GM18520 (cell line): ENCODE results near the gene COL17A1.

Source experiments
- ATAC-seq: cut with Tn5 transposase; IDR thresholded peaks from one replicate; pipeline ENCODE4 v1.9.1; 2021; ENCODE audit not compliant: unreplicated experiment

The COL17A1 gene

DNA sequence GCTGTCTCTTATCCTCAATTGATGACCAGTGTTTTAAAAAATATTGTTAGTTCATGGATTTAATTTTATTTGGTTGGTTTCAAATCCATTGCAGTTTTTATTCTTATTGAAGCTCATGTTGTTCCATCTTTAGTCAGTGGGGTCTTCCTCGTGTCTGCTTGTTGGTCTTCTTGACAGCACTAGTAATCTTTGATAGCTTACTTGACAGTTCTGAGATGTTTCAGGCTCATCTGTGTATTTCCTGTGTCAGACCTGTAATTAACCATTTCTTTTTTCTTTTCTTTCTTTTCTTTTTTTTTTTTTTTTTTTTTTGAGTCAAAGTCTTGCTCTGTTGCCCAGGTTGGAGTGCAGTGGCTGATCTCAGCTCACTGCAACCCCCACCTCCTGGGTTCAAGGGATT is 90.5 kb downstream of the COL17A1 start:
- ATAC-seq: no peak

DNA sequence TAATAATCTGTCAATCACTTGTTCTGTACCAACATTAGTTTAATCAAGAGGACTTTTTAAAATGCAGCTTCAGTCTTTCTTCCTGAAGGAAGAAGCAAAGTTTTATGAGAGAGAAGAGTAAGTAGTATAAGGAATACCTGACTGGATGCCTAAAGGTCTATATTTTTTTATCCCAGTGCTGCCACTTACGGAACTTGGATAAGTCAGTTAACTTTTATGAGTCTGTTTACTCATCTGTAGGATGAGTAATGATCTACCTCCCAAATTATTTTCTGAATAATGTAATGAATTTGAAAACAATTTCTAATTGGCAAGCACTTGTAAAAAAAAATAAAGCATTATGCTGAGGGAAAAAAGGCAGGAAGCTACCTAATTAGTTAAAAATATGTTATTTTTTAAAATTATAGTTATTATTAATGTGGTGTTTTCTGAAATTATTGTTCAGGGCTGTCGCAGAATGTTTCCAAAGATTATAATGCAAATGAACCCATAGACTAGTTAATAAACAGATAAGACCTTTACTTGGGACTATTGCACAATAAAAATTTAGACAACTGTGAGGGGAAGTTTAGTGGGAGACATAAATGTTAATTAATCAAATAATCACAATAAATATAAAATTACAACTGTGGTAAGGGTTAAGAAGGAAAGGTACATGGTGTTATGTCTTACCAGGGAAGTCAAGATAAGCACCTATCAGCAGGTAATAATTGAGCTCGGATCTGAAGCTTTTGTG is 94.1 kb downstream of the COL17A1 start:
- no peak for ATAC-seq

DNA sequence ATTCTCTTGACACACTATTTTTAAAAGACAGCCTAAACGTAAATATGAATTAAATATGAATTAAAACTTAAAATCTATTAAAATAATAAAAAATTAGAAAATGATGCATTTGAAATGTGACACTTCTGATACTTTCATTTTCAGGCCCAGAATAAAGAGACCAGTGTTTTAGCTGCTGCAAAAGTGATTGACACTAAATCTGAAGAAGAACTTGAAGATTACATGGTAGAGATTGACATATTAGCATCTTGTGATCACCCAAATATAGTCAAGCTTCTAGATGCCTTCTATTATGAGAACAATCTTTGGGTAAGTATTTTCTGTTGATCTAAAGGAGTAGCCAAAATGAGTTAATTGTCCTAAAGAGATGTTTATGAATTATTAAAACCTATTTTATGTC is 95.1 kb downstream of the COL17A1 start:
- no peak for ATAC-seq

GRCh38 chr10:103990121-103990520 is 95.6 kb downstream of the COL17A1 start:
- no peak for ATAC-seq

GRCh38 chr10:103986360-103986759 is 99.3 kb downstream of the COL17A1 start:
- no peak for ATAC-seq

DNA sequence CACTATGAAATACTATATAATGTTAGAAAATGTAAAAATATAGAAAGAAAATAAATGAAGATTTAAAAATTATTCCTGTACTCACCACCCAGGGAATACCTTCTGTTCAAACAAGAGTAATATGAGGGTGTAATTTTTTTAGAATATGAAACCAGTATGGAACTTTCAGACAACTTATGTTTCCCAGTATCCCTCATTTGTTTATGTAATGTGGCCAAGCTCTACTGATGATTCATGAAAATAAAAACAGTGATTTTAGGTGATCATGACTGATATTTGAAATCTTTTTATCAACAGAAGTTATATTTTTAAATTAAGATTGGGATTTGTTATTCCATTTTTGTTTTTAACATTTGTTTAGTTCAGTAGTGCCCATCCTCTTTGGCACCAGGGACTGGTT is 100.0 kb downstream of the COL17A1 start:
- ATAC-seq: no peak

DNA sequence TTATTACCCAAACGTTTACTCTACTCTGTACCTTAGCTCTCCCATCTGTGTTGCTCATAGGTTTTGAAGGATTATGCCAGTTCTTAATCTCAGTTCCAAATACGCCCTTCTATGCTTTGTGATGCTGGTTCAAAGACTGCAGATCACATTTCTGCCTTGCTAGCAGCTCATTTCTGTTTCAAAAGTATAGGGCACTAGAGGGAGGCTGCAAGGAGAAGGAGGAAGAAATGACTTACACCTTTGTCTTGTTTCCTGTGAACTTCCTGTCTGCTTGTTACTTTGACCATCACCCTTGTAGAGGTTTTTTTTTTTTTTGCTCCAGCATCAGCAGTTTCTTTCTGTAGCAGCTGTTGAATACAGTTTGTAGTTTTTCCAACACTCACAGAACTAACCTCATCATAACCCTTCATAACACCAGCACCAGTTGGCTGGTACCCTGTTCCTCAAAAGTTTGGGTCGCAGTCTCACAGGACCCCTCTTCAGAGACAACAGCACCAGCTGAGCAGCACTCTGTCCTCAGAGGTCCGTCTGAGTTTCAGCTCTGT is 102.2 kb downstream of the COL17A1 start:
- ATAC-seq: peak; percentile 89

DNA sequence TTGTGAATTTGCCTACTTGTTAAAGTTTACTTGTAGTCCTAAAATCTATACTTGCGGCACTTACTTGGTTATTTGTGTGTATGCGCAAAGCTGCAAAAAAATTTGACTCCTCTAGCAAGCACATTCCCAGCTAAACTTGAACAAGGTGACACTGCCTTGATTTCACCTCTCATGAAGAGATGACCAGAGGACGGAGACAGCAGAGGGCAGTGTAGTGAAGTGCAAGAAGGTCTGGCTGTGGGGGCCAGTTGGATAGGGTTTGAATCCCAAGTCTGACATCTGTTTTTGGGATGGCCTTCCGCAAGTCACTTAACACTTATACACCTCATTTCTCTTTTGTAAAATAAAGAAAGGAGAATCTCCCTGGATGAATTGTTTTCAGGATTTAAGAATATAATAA is 103.0 kb downstream of the COL17A1 start:
- no peak for ATAC-seq
